Measurements from ENCODE around the gene AZU1.
A peak's percentile ranks its signal among the peaks of the same experiment; 100 is the strongest.

AZU1 gene

DNA sequence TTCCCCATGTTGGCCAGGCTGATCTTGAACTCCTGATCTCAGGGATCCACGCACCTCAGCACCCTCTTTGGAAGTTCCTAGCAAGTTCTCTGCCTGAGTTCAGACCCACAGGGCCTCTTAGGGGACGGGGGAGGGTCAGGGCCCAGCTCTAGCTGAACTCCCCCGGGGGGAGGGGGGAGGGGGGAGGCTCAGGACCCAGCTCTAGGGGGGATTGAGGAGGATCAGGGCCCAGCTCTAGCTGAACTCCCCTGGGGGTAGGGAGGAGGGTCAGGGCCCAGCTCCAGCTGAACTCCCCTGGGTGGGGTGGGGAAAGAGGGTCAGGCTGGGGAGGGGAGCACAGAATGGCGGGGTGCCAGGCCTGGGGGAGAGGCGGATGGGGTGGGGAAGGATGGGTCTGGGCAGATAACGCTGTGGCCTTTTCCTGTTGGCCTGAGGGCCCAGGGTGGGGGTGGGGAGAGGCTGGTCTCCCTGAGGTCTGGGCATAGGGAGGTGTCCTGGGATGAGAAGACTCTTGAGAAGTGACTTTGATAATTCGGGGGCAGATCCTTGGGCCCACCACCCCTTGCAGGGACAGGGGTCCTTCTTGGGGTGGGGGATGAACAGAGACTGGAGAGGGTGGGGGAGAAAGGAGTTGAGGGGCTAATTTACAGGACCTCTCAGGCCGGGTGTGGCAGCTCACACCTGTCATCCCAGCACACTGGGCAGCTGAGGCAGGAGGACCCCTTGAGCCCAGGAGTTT lies 35.9 kb upstream of the AZU1 start:
- no peaks in the 10 kb centered on the region for H3K9me3 ChIP-seq (ENCODE audit: control insufficient read depth, low read length)
- no peak for TF ChIP-seq CTCF (IDR thresholded peaks at IDR 0.05)
- H3K79me2 ChIP-seq = no peaks in the 10 kb centered on the region
- no peak overlapping the region for H3K4me3 ChIP-seq (ENCODE audit: low read depth, low read length)
- no peaks in the 10 kb centered on the region for H3K27me3 ChIP-seq (ENCODE audit: control insufficient read depth, insufficient read depth, low read length)
- no peaks in the 10 kb centered on the region for H3K36me3 ChIP-seq (ENCODE audit: control insufficient read depth, insufficient read depth, low read length)
- H3K4me2 ChIP-seq (ENCODE audit: low read length) = no peak overlapping the region
- H3K9ac ChIP-seq = no peak overlapping the region
- peaks cover 14% of the 10 kb centered on the region for H3K4me1 ChIP-seq
- H2AFZ ChIP-seq = no peak overlapping the region
- H3K27ac ChIP-seq = peak overlapping the region; percentile 12

- Histone ChIP-seq H3K36me3 (ENCODE audit: control insufficient read depth, insufficient read depth, low read length) (no peaks in the 10 kb centered on the region), H3K4me1 (peaks cover 14% of the 10 kb centered on the region), H3K4me3 (ENCODE audit: low read depth, low read length) (no peak overlapping the region), H3K27ac (peak overlapping the region; percentile 12), H3K9ac (no peak overlapping the region), H2AFZ (no peak overlapping the region), H3K9me3 (ENCODE audit: control insufficient read depth, low read length) (no peaks in the 10 kb centered on the region), H3K4me2 (ENCODE audit: low read length) (no peak overlapping the region), H3K27me3 (ENCODE audit: control insufficient read depth, insufficient read depth, low read length) (no peaks in the 10 kb centered on the region), H3K79me2 (no peaks in the 10 kb centered on the region)
- no peak for TF ChIP-seq CTCF (IDR thresholded peaks at IDR 0.05)
Observed at GRCh38 chr19:792306-792885, 35.2 kb upstream of the AZU1 start.

DNA sequence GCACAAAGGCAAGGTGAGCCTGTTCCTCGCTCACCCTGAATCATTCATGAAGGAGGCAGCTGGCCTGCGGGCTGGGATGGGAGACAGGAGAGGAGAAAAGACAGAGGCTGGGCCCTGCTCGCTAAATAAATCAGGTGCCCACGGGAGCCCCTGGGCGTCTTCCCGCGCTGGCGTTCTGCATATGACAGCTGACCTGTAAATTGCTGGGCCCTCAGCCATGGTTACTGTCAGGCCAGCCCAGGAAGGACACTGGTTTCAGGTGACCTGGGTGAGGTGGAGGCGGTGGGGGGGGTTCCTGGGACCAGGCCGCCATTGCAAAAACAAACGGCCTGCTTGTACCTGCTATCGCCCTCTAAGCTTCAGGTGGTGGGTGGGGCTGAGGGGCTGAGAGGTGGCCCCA lies 33.8 kb upstream of the AZU1 start:
- no peaks in the 10 kb centered on the region for H3K9me3 ChIP-seq (ENCODE audit: control insufficient read depth, low read length)
- no peak overlapping the region for H3K9ac ChIP-seq
- H3K36me3 ChIP-seq (ENCODE audit: control insufficient read depth, insufficient read depth, low read length) = no peaks in the 10 kb centered on the region
- TF ChIP-seq CTCF (IDR thresholded peaks at IDR 0.05) = no peak
- H3K4me2 ChIP-seq (ENCODE audit: low read length) = no peak overlapping the region
- no peak overlapping the region for H2AFZ ChIP-seq
- peaks cover 11% of the 10 kb centered on the region for H3K4me1 ChIP-seq
- peaks cover 6% of the 10 kb centered on the region for H3K79me2 ChIP-seq
- no peak overlapping the region for H3K4me3 ChIP-seq (ENCODE audit: low read depth, low read length)
- no peaks in the 10 kb centered on the region for H3K27me3 ChIP-seq (ENCODE audit: control insufficient read depth, insufficient read depth, low read length)
- no peak overlapping the region for H3K27ac ChIP-seq

DNA sequence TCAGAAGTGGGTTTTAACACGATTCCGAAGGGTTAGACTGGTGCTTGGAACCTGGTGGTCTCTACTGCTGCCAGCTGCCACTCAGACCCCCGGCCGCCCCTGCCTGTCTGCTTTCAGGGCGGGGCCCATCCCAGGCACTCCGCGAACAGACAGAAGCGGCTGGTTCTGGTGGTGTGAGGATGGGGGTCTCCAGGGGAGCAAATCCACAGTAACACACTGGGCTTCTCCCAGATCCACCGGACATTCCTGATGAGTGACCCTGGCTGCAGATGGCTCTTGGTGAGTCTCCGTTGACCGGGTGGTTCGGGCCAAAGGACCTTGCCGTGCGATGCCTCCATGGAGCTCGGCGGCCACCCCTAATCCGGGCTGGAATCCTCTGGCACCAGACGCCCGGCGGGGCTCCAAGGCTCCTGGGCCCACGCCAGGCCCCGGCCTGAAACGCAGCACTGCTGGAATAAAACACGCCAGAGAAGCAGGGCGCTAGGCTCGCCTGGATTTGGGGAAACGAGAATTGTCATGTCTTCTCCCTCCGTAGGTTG lies 32.5 kb upstream of the AZU1 start:
- H3K27ac ChIP-seq = no peak overlapping the region
- no peaks in the 10 kb centered on the region for H3K36me3 ChIP-seq (ENCODE audit: control insufficient read depth, insufficient read depth, low read length)
- H3K9ac ChIP-seq = no peak overlapping the region
- H3K4me3 ChIP-seq (ENCODE audit: low read depth, low read length) = no peak overlapping the region
- peaks cover 14% of the 10 kb centered on the region for H3K79me2 ChIP-seq
- H3K4me1 ChIP-seq = peaks cover 9% of the 10 kb centered on the region
- no peaks in the 10 kb centered on the region for H3K9me3 ChIP-seq (ENCODE audit: control insufficient read depth, low read length)
- TF ChIP-seq CTCF (IDR thresholded peaks at IDR 0.05) = no peak
- no peak overlapping the region for H2AFZ ChIP-seq
- no peak overlapping the region for H3K4me2 ChIP-seq (ENCODE audit: low read length)
- no peaks in the 10 kb centered on the region for H3K27me3 ChIP-seq (ENCODE audit: control insufficient read depth, insufficient read depth, low read length)
